ENCODE measurements around the gene MBD5. TPM values are rescaled to one million over a fixed set of nuclear protein-coding genes. Genes with fewer than 3 reads are reported as not detected.
A peak's percentile ranks its signal among the peaks of the same experiment; 100 is the strongest.

MBD5 gene
- total RNA-seq, 1 experiment from 2014 or later = 33.9 TPM

DNA sequence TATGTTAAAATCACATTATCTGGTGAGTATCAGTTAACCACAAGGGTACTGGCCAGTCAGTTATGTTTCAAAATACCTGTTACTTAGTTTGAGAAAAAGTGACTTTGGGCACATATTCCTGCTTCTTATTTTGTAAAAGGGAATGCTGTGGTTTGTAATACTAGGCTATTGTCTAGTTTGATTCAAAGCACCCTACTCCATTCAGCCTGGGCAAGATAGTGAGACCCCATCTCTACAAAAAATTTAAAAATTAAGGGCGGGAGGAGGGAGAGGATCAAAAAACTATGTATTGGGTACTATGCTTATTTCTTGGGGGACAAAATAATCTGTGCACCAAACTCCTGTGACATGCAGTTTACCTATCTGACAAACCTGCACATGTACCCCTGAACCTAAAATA, 18.9 kb downstream of the MBD5 start:
- CTCF ChIA-PET = interaction anchor here (1.0 to 1.1 kb wide), 2 partner anchors 11 to 12 kb away, joined by 3 to 5 read pairs; no protein-coding TSS in a partner anchor
- intact Hi-C loops (cut with micrococcal nuclease) = no loop called here
- Mint-ChIP-seq H3K4me3 (ENCODE audit: unreplicated experiment) (no peak overlapping the region), H3K27me3 (ENCODE audit: insufficient read depth, unreplicated experiment) (no peaks in the 10 kb centered on the region), H3K9me3 (ENCODE audit: unreplicated experiment) (no peaks in the 10 kb centered on the region), H3K36me3 (ENCODE audit: insufficient read depth, unreplicated experiment) (peaks cover 6% of the 10 kb centered on the region), H3K4me1 (ENCODE audit: insufficient read depth, unreplicated experiment) (no peaks in the 10 kb centered on the region), H3K27ac (ENCODE audit: low read depth, unreplicated experiment) (no peak overlapping the region)
- DNase-seq (ENCODE audit: unreplicated experiment) = no peak
- no TSS peak for BruUV-seq (replicated peaks)
- TF ChIP-seq CTCF (IDR thresholded peaks at IDR 0.05; ENCODE audit: unreplicated experiment) = no peak
- POLR2A ChIA-PET = no interaction called here

DNA sequence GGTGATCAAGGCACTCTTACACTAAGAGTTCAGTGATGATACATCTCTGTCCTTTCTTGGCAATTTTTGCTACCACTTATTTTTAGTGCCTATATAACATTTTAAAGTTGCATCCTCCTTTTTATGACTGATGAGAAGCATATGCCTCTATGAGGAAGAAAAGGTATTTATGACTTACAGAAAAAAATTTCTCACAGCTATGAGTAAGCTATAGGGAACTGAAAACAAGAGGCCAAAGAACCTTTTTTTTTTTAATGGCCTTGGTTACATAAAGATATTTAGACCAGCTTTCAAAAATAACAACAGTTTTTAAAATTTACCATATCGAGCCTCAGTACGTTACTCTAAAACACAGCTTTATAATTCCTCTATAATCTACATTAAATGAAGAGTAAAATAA, 21.3 kb downstream of the MBD5 start:
- H3K4me1 Mint-ChIP-seq (ENCODE audit: insufficient read depth, unreplicated experiment) = no peaks in the 10 kb centered on the region
- no TSS peak for BruUV-seq (replicated peaks)
- POLR2A ChIA-PET = no interaction called here
- no peaks in the 10 kb centered on the region for H3K27me3 Mint-ChIP-seq (ENCODE audit: insufficient read depth, unreplicated experiment)
- no peak for TF ChIP-seq CTCF (IDR thresholded peaks at IDR 0.05; ENCODE audit: unreplicated experiment)
- peaks cover 6% of the 10 kb centered on the region for H3K36me3 Mint-ChIP-seq (ENCODE audit: insufficient read depth, unreplicated experiment)
- CTCF ChIA-PET = no interaction called here
- no peak for DNase-seq (ENCODE audit: unreplicated experiment)
- H3K9me3 Mint-ChIP-seq (ENCODE audit: unreplicated experiment) = no peaks in the 10 kb centered on the region
- no peak overlapping the region for H3K4me3 Mint-ChIP-seq (ENCODE audit: unreplicated experiment)
- intact Hi-C loops (cut with micrococcal nuclease) = no loop called here
- H3K27ac Mint-ChIP-seq (ENCODE audit: low read depth, unreplicated experiment) = no peak overlapping the region

DNA sequence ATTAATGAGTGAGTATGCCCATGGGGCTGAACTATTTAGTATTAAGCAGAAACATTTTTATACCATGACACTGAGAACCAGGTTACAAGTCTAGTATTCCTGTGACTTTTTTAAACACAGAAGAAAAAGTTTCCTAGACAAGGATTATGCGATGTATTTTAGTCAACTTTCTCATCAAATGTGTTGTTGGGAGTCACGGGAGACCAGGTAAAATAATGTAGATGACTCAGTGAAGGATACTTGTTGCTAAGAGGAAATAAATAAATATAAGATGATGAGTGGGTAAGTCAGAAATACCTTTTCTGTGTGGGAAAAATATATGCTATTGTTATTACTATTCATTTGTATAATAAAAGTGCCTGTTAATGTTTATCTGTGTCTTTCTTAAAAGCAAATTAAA, 23.4 kb downstream of the MBD5 start:
- Mint-ChIP-seq H3K36me3 (ENCODE audit: insufficient read depth, unreplicated experiment) (peaks cover 6% of the 10 kb centered on the region), H3K4me1 (ENCODE audit: insufficient read depth, unreplicated experiment) (no peaks in the 10 kb centered on the region), H3K9me3 (ENCODE audit: unreplicated experiment) (no peaks in the 10 kb centered on the region), H3K4me3 (ENCODE audit: unreplicated experiment) (no peak overlapping the region), H3K27ac (ENCODE audit: low read depth, unreplicated experiment) (no peak overlapping the region), H3K27me3 (ENCODE audit: insufficient read depth, unreplicated experiment) (no peaks in the 10 kb centered on the region)
- intact Hi-C loops (cut with micrococcal nuclease) = no loop called here
- BruUV-seq (replicated peaks) = no TSS peak
- POLR2A ChIA-PET = interaction anchor here (0.5 kb wide), 1 partner anchor 69 kb away, joined by 3 read pairs; no protein-coding TSS in a partner anchor
- no peak for DNase-seq (ENCODE audit: unreplicated experiment)
- TF ChIP-seq CTCF (IDR thresholded peaks at IDR 0.05; ENCODE audit: unreplicated experiment) = no peak
- CTCF ChIA-PET = no interaction called here

DNA sequence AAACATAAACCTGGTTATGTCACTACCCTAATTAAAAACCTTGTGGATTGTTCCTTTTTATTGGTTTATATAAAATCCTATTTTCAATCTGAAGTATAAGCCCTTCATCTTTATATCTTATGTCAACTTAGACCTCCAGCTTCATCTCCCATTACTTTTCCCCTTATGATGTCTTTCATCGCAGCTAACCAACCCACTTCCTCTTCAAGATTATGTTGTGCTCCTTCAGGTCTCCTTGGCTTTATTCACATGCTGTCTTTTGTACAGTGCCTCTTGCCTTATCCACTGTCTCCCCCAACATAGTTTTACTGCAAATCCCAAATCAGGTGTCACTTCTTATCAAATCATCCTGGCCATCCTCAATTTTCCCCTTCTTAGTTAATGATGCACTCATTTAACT, 25.9 kb downstream of the MBD5 start:
- ChIA-PET POLR2A (interaction anchor here (0.6 kb wide), 1 partner anchor 344 kb away, joined by 3 read pairs; no protein-coding TSS in a partner anchor), CTCF (no interaction called here)
- Mint-ChIP-seq H3K9me3 (ENCODE audit: unreplicated experiment) (no peaks in the 10 kb centered on the region), H3K36me3 (ENCODE audit: insufficient read depth, unreplicated experiment) (peaks cover 1% of the 10 kb centered on the region), H3K4me1 (ENCODE audit: insufficient read depth, unreplicated experiment) (no peaks in the 10 kb centered on the region), H3K4me3 (ENCODE audit: unreplicated experiment) (no peak overlapping the region), H3K27ac (ENCODE audit: low read depth, unreplicated experiment) (no peak overlapping the region), H3K27me3 (ENCODE audit: insufficient read depth, unreplicated experiment) (no peaks in the 10 kb centered on the region)
- intact Hi-C loops (cut with micrococcal nuclease) = no loop called here
- TSS peak; percentile 12 for BruUV-seq (replicated peaks)
- no peak for TF ChIP-seq CTCF (IDR thresholded peaks at IDR 0.05; ENCODE audit: unreplicated experiment)
- DNase-seq (ENCODE audit: unreplicated experiment) = no peak

Data from MCF 10A (cell line).